Mucosa of descending colon (tissue), 3 donors: ENCODE data around the gene ROPN1B. TPM values are rescaled to one million over a fixed set of nuclear protein-coding genes. Genes with fewer than 3 reads are reported as not detected.
"Not testable (repeated sequence)": the region's sequence is repeated elsewhere in the genome, so short reads cannot be mapped to it uniquely, and the experiment has no call there.

Source experiments
- ATAC-seq: fragments of 200-7000 bp; cut with Tn5 transposase; one replicate; pipeline ENCODE4 v1.9.1; 2020; ENCODE audit warnings: mild to moderate bottlenecking, moderate library complexity
- DNase-seq, 3 donors: peaks; one replicate each; pipeline ENCODE4 v3.0.0-alpha.2; 2020
- H3K36me3 ChIP-seq: fragments of 200-600 bp; one replicate; pipeline ENCODE4 v1.8.0; 2021; ENCODE audit warnings: low read depth, mild to moderate bottlenecking
- H3K4me1 ChIP-seq: fragments of 200-600 bp; one replicate; pipeline ENCODE4 v1.8.0; 2021; ENCODE audit warnings: low read depth, mild to moderate bottlenecking
- H3K4me3 ChIP-seq: fragments of 200-600 bp; one replicate; pipeline ENCODE4 v1.8.0; 2021; ENCODE audit warnings: mild to moderate bottlenecking
- H3K9me3 ChIP-seq: fragments of 200-600 bp; one replicate; pipeline ENCODE4 v1.8.0; 2021; ENCODE audit warnings: mild to moderate bottlenecking
- CTCF ChIP-seq: fragments of 200-600 bp; IDR thresholded peaks from one replicate; pipeline ENCODE4 v1.8.0; 2022; ENCODE audit warnings: antibody characterized with exemption, mild to moderate bottlenecking
- intact Hi-C, 2 donors: fragments of 100-400 bp; cut with DNase I in 1 of 2; cut with micrococcal nuclease in 1 of 2; formaldehyde crosslinking; loops; one replicate each; pipeline versions ENCODE4 v1.11.0 to v1.11.1; 2022; cut with DNase I, micrococcal nuclease
- total RNA-seq, 3 donors: library from RNA; stranded (reverse); fragmentation: NEBNext Ultra II Directional in 2 of 3; extraction: Animal tissue kit (Norgen Biotek cat#: 25700) in 2 of 3; gene quantifications; one replicate each; pipeline versions ENCODE4 v1.2.1 to v1.2.4, GENCODE V29; 2021 to 2023
- donor health status: DM: no; HTN: no; CAD: no; lungs with moderate emphysema.
- donor health status: DM: no; HTN: no; CAD: no.
- donor health status: DM: no; HTN: yes; CAD: no.

ROPN1B gene
- total RNA-seq, 3 donors from 2014 or later, result 0.22 TPM; not detected in 2

GRCh38 chr3:125965505-125965904, 3.5 kb upstream of the ROPN1B start:
- Histone ChIP-seq H3K4me3 (no peak overlapping the region), H3K36me3 (no peaks in the 10 kb centered on the region), H3K4me1 (no peaks in the 10 kb centered on the region), H3K9me3 (no peaks in the 10 kb centered on the region)
- no peak for ATAC-seq
- no peak for TF ChIP-seq CTCF
- DNase-seq, result no peak
- intact Hi-C loops, result no loop called here

GRCh38 chr3:125967156-125967555, 1.8 kb upstream of the ROPN1B start:
- ATAC-seq (no peak), DNase-seq (no peak)
- Histone ChIP-seq H3K36me3 (no peaks in the 10 kb centered on the region), H3K9me3 (no peaks in the 10 kb centered on the region), H3K4me1 (no peaks in the 10 kb centered on the region), H3K4me3 (no peak overlapping the region)
- intact Hi-C loops, result no loop called here
- no peak for TF ChIP-seq CTCF

GRCh38 chr3:125968121-125968520, 857 bp upstream of the ROPN1B start:
- DNase-seq, H3K4me3 ChIP-seq, H3K36me3 ChIP-seq, intact Hi-C loops, H3K9me3 ChIP-seq, ATAC-seq, H3K4me1 ChIP-seq: not testable (repeated sequence)

GRCh38 chr3:125971997-125972944, 3.3 kb downstream of the ROPN1B start:
- H3K36me3 ChIP-seq, H3K9me3 ChIP-seq, H3K4me1 ChIP-seq, H3K4me3 ChIP-seq, intact Hi-C loops: not testable (repeated sequence)
- peak; percentile 65 for TF ChIP-seq CTCF
- ATAC-seq (peak; percentile 85), DNase-seq (peak in 2 of 3 donors; percentile 28 to 45)

- H3K36me3 ChIP-seq, intact Hi-C loops, ATAC-seq, H3K4me3 ChIP-seq, H3K9me3 ChIP-seq, H3K4me1 ChIP-seq, DNase-seq: not testable (repeated sequence)
Measured at GRCh38 chr3:125975245-125976002, 6.4 kb downstream of the ROPN1B start.

- intact Hi-C loops, DNase-seq, H3K4me1 ChIP-seq, H3K36me3 ChIP-seq, H3K9me3 ChIP-seq, ATAC-seq, H3K4me3 ChIP-seq: not testable (repeated sequence)
Measured at GRCh38 chr3:125976003-125976390, 7.0 kb downstream of the ROPN1B start.

- H3K36me3 ChIP-seq, ATAC-seq, H3K4me1 ChIP-seq, intact Hi-C loops, H3K9me3 ChIP-seq, H3K4me3 ChIP-seq, DNase-seq: not testable (repeated sequence)
Measured at GRCh38 chr3:125977104-125977503, 8.1 kb downstream of the ROPN1B start.

- H3K9me3 ChIP-seq, intact Hi-C loops, ATAC-seq, H3K36me3 ChIP-seq, H3K4me3 ChIP-seq, DNase-seq, H3K4me1 ChIP-seq: not testable (repeated sequence)
Measured at GRCh38 chr3:125984951-125985350, 16.0 kb downstream of the ROPN1B start.
